K562 (cell line): ENCODE results near the gene RELL2. TPM values are rescaled to one million over a fixed set of nuclear protein-coding genes. Genes with fewer than 3 reads are reported as not detected.

Experiments
- BCL6 ChIP-seq: fragments of 250-450 bp; sonication (Bioruptor Pico); IDR thresholded peaks from 2 replicates; pipeline ENCODE4 v1.4.0; 2020
- BCOR ChIP-seq: fragments of 450-650 bp; IDR thresholded peaks from 2 replicates; pipeline ENCODE4 v1.6.1; 2016
- BRD4 ChIP-seq: fragments of 200-600 bp; sonication (generic); IDR thresholded peaks from 2 replicates; pipeline ENCODE4 v1.6.1; 2017; ENCODE audit warnings: inconsistent platforms
- DIDO1 ChIP-seq: fragments of 450-650 bp; IDR thresholded peaks from 2 replicates; pipeline ENCODE4 v1.6.1; 2016; ENCODE audit warnings: low read depth, missing biosample characterization, missing genetic modification characterization
- DPF2 ChIP-seq: fragments of 450-650 bp; IDR thresholded peaks from 2 replicates; pipeline ENCODE4 v1.6.1; 2016
- EHMT2 ChIP-seq: fragments of 450-650 bp; IDR thresholded peaks from 2 replicates; pipeline ENCODE4 v1.6.1; 2018; ENCODE audit warnings: antibody characterized with exemption
- ERF ChIP-seq: fragments of 450-650 bp; formaldehyde crosslinking; IDR thresholded peaks from 2 replicates; pipeline ENCODE4 v1.4.0; 2020; ENCODE audit warnings: mild to moderate bottlenecking, mixed read lengths
- FOXK1 ChIP-seq: sonication (generic); formaldehyde crosslinking; IDR thresholded peaks from 2 replicates; pipeline ENCODE4 v1.8.0; 2022; ENCODE audit warnings: missing genetic modification reagents, mild to moderate bottlenecking, borderline replicate concordance
- FOXK2 ChIP-seq, 2 experiments: fragments of 450-650 bp; IDR thresholded peaks in 1 of 2; conservative IDR thresholded peaks in 1 of 2; 2 replicates each; pipeline ENCODE4 v1.6.1; 2016; ENCODE audit warnings: low read depth in 2 of 2, mild to moderate bottlenecking in 1 of 2
- HNRNPH1 ChIP-seq: fragments of 200-400 bp; formaldehyde crosslinking; optimal IDR thresholded peaks from 2 replicates; pipeline ENCODE3; 2017; ENCODE audit warnings: low read depth, mild to moderate bottlenecking, low read length, moderate library complexity
- IFI16 ChIP-seq: fragments of 250-450 bp; sonication (Bioruptor Pico); IDR thresholded peaks from 2 replicates; pipeline ENCODE4 v2.1.2; 2022; ENCODE audit warnings: mild to moderate bottlenecking, inconsistent platforms
- IRF2 ChIP-seq: sonication (generic); formaldehyde crosslinking; IDR thresholded peaks from 2 replicates; pipeline ENCODE4 v1.8.1; 2022; ENCODE audit warnings: mild to moderate bottlenecking, missing genetic modification reagents
- JUND ChIP-seq, 2 experiments: IDR thresholded peaks; 2 replicates in 1 of 2; 3 replicates in 1 of 2; pipeline ENCODE4 v1.6.1; 2011; ENCODE audit warnings: borderline replicate concordance in 2 of 2, low read depth in 2 of 2, low read length in 2 of 2, improper control_type of control experiment in 1 of 2, missing biosample characterization in 1 of 2, missing genetic modification characterization in 1 of 2, missing genetic modification reagents in 1 of 2
- KLF1 ChIP-seq: fragments of 450-650 bp; IDR thresholded peaks from 2 replicates; pipeline ENCODE4 v1.6.1; 2016; ENCODE audit warnings: missing genetic modification characterization, missing compliant biosample characterization
- LEF1 ChIP-seq: fragments of 450-650 bp; IDR thresholded peaks from 2 replicates; pipeline ENCODE4 v1.6.1; 2016; ENCODE audit warnings: mild to moderate bottlenecking
- MEF2D ChIP-seq: conservative IDR thresholded peaks from 2 replicates; pipeline ENCODE4 v1.6.1; 2016; ENCODE audit warnings: low read depth, missing genetic modification characterization, missing compliant biosample characterization
- NFE2 ChIP-seq: IDR thresholded peaks from 2 replicates; pipeline ENCODE4 v1.6.1; 2014; ENCODE audit warnings: antibody characterized with exemption, low read depth
- NFE2L1 ChIP-seq: fragments of 450-650 bp; IDR thresholded peaks from 2 replicates; pipeline ENCODE4 v1.6.1; 2016; ENCODE audit warnings: missing genetic modification characterization, low read depth, mild to moderate bottlenecking, missing compliant biosample characterization, moderate library complexity, borderline replicate concordance
- NUFIP1 ChIP-seq: fragments of 450-650 bp; IDR thresholded peaks from 2 replicates; pipeline ENCODE4 v1.6.1; 2018; ENCODE audit not compliant: partially characterized antibody
- RB1 ChIP-seq: fragments of 450-650 bp; IDR thresholded peaks from 2 replicates; pipeline ENCODE4 v1.6.1; 2017; ENCODE audit warnings: low read depth, mild to moderate bottlenecking
- RBM17 ChIP-seq: fragments of 200-400 bp; formaldehyde crosslinking; IDR thresholded peaks from 2 replicates; pipeline ENCODE4 v1.6.1; 2017; ENCODE audit warnings: low read depth, mild to moderate bottlenecking, low read length, borderline replicate concordance
- RBM39 ChIP-seq: fragments of 200-400 bp; formaldehyde crosslinking; optimal IDR thresholded peaks from 2 replicates; pipeline ENCODE3; 2018; ENCODE audit warnings: low read depth, low read length
- SAP30 ChIP-seq: fragments of 200-600 bp; sonication (generic); IDR thresholded peaks from 2 replicates; pipeline ENCODE4 v1.6.1; 2012; ENCODE audit warnings: borderline replicate concordance, low read depth, mild to moderate bottlenecking, moderate library complexity, low read length, control low read depth, inconsistent platforms; ENCODE audit not compliant: insufficient read depth, poor library complexity, severe bottlenecking
- SREBF1 ChIP-seq: fragments of 150-350 bp; IDR thresholded peaks from 2 replicates; pipeline ENCODE4 v1.6.1; 2014; ENCODE audit warnings: antibody characterized with exemption, low read depth, low read length, borderline replicate concordance
- SRSF7 ChIP-seq: fragments of 200-400 bp; formaldehyde crosslinking; optimal IDR thresholded peaks from 2 replicates; pipeline ENCODE3; 2017; ENCODE audit warnings: mild to moderate bottlenecking, low read depth, low read length
- TCF3 ChIP-seq: sonication (generic); formaldehyde crosslinking; IDR thresholded peaks from 2 replicates; pipeline ENCODE4 v1.4.0; 2020; ENCODE audit warnings: mild to moderate bottlenecking, missing genetic modification reagents
- ZNF124 ChIP-seq: sonication (generic); formaldehyde crosslinking; IDR thresholded peaks from 2 replicates; pipeline ENCODE4 v1.8.1; 2022; ENCODE audit warnings: missing genetic modification reagents
- ZNF766 ChIP-seq: fragments of 200-800 bp; sonication (Bioruptor generic); conservative IDR thresholded peaks from 2 replicates; pipeline ENCODE4 v1.6.1; 2016; ENCODE audit warnings: missing genetic modification characterization, missing compliant biosample characterization
- polyA plus RNA-seq, 8 experiments: library from polyadenylated mRNA; depleted of rRNA in 4 of 8; stranded (reverse) in 5 of 8; unstranded in 3 of 8; fragments of >200 nt; fragmentation: Nextera tagmentation in 2 of 8; fragmentation: Illumina TruSeq in 1 of 8; extraction: Ambion mirVana in 2 of 8; extraction: Trizol in 1 of 8; gene quantifications; 2 replicates each; pipeline versions ENCODE4 v1.2.1 to v1.2.3, GENCODE V29; 2011 to 2014; ENCODE audit warnings: inconsistent platforms in 1 of 8, missing spikeins in 1 of 8
- total RNA-seq, 7 experiments: library from RNA; depleted of rRNA in 6 of 7; stranded (reverse); fragments of >200 nt in 6 of 7; fragmentation: Illumina TruSeq in 2 of 7; extraction: Trizol in 2 of 7; gene quantifications; 2 replicates each; pipeline versions ENCODE4 v1.2.1 to v1.2.3, GENCODE V29; 2011 to 2021; ENCODE audit warnings: low replicate concordance in 1 of 7
- TF ChIP-seq, protein P1 (sequence below): fragments of 450-650 bp; IDR thresholded peaks from 2 replicates; pipeline ENCODE4 v1.6.1; 2016
- TF ChIP-seq, protein P2 (sequence below): sonication (generic); formaldehyde crosslinking; IDR thresholded peaks from 2 replicates; pipeline ENCODE4 v1.8.0; 2022; ENCODE audit warnings: mild to moderate bottlenecking, low read depth, missing genetic modification reagents

The RELL2 gene
- total and polyA plus RNA-seq, 9 of the 15 experiments (the other 6 are each of a cell fraction or from before 2014, with no cell fraction given) = 0.06 to 36.0 (median 14.3) TPM

DNA sequence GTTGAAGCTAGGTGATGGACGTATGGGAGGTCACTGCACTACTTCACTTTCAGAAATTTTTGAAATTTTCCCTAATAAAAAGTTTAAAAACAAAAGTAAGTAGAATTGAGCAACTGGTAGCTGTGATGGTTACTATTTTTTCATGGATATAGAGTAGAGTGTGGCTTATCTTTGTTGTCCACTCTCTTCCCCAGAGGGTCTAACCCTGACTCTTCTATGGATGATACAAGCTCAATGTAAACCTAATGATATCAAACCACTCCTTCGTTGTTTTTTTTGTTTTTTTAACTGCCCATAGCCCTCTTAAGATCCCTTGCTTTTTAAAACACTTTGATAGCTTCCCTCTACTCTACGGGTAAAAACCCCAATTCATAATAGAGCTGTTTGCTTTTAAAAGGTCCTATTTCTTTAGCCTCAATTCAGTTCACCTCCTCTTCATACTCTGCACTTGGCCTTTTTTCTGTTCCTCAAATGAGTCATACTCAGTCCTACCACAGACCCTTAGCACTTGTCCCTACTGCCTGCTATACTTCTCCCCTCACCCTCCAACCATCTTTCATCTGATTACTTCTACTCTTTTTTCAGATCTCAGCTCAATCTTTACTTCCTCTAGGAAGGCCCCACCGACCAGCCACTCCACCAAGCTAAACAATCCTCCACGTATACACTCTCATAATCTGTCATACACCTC, 2.8 kb upstream of the RELL2 start (continued):
- TF ChIP-seq MEF2D = no peak
- TF ChIP-seq HNRNPH1 = no peak
- no peak for TF ChIP-seq RBM39
- no peak for TF ChIP-seq SRSF7
- TF ChIP-seq, protein P1, sequence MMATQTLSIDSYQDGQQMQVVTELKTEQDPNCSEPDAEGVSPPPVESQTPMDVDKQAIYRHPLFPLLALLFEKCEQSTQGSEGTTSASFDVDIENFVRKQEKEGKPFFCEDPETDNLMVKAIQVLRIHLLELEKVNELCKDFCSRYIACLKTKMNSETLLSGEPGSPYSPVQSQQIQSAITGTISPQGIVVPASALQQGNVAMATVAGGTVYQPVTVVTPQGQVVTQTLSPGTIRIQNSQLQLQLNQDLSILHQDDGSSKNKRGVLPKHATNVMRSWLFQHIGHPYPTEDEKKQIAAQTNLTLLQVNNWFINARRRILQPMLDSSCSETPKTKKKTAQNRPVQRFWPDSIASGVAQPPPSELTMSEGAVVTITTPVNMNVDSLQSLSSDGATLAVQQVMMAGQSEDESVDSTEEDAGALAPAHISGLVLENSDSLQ = no peak
- TF ChIP-seq TCF3 (CRISPR knock-in tag) = peak; percentile 7; the same call in 1 of the 2 replicates
- TF ChIP-seq BCOR = peak; percentile 71
- TF ChIP-seq SAP30 = no peak
- 0 out of 2 replicates have a peak, but pooled peaks have one; percentile 33 for TF ChIP-seq LEF1
- 0 out of 4 replicates have a peak, but pooled peaks of 1 of the 2 experiments have one; percentile 21 for TF ChIP-seq FOXK2 (conservative IDR thresholded peaks at IDR 0.05 in 1 of 2, IDR thresholded peaks at IDR 0.05 in 1 of 2; ENCODE audit: low read depth in 2 of 2)
- no peak for TF ChIP-seq RBM17
- TF ChIP-seq DPF2 = peak; percentile 74; the same call in 1 of the 2 replicates
- TF ChIP-seq ERF = no peak
- TF ChIP-seq FOXK1 (CRISPR knock-in tag) = no peak
- TF ChIP-seq NFE2 = no peak
- no peak for TF ChIP-seq DIDO1
- TF ChIP-seq ZNF124 = no peak
- TF ChIP-seq, protein P2, sequence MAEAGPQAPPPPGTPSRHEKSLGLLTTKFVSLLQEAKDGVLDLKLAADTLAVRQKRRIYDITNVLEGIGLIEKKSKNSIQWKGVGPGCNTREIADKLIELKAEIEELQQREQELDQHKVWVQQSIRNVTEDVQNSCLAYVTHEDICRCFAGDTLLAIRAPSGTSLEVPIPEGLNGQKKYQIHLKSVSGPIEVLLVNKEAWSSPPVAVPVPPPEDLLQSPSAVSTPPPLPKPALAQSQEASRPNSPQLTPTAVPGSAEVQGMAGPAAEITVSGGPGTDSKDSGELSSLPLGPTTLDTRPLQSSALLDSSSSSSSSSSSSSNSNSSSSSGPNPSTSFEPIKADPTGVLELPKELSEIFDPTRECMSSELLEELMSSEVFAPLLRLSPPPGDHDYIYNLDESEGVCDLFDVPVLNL (CRISPR knock-in tag) = no peak
- TF ChIP-seq NFE2L1 (tag) = no peak
- TF ChIP-seq KLF1 (tag) = no peak
- no peak for TF ChIP-seq BCL6
- TF ChIP-seq RB1 = no peak
- TF ChIP-seq IFI16 (CRISPR knock-in tag) = no peak
- TF ChIP-seq ZNF766 (CRISPR knock-in tag) = no peak
- no peak for TF ChIP-seq BRD4
- TF ChIP-seq JUND (IDR thresholded peaks at IDR 0.05; ENCODE audit: borderline replicate concordance, low read depth, low read length) = peak; percentile 89
- peak; percentile 90; the same call in 2 of the 3 replicates for TF ChIP-seq JUND (tag; IDR thresholded peaks at IDR 0.05; ENCODE audit: borderline replicate concordance, low read depth, low read length)
- no peak for TF ChIP-seq IRF2 (CRISPR knock-in tag)
- no peak for TF ChIP-seq NUFIP1
- peak; percentile 40; the same call in 1 of the 2 replicates for TF ChIP-seq EHMT2
- no peak for TF ChIP-seq SREBF1
